Mesothelial cell of epicardium (in vitro differentiated cells): ENCODE results near the gene APOBEC3G. TPM values are rescaled to one million over a fixed set of nuclear protein-coding genes. Genes with fewer than 3 reads are reported as not detected.
"Not testable (repeated sequence)": the region's sequence is repeated elsewhere in the genome, so short reads cannot be mapped to it uniquely, and the experiment has no call there.

Experiments
- DNase-seq, 2 experiments: peaks; one replicate each; pipeline ENCODE4 v3.0.0; 2021; ENCODE audit warnings: low spot score in 2 of 2; ENCODE audit not compliant: unreplicated experiment in 2 of 2
- H3K27ac Mint-ChIP-seq: 2 replicates; pipeline ENCODE4 v1.8.0; 2021; ENCODE audit warnings: mixed read lengths
- H3K27me3 Mint-ChIP-seq: 2 replicates; pipeline ENCODE4 v1.8.0; 2021; ENCODE audit warnings: low read depth, mixed read lengths
- H3K36me3 Mint-ChIP-seq: 2 replicates; pipeline ENCODE4 v1.8.0; 2021; ENCODE audit warnings: mixed read lengths
- H3K4me1 Mint-ChIP-seq: 2 replicates; pipeline ENCODE4 v1.8.0; 2021; ENCODE audit warnings: mixed read lengths
- H3K4me3 Mint-ChIP-seq: 2 replicates; pipeline ENCODE4 v1.8.0; 2021; ENCODE audit warnings: mild to moderate bottlenecking, moderate library complexity, mixed read lengths
- H3K9me3 Mint-ChIP-seq: 2 replicates; pipeline ENCODE4 v1.8.0; 2021; ENCODE audit warnings: mixed read lengths
- CTCF ChIP-seq: fragments of 200-600 bp; sonication (generic); IDR thresholded peaks from one replicate; pipeline ENCODE4 v1.5.0; 2021; ENCODE audit warnings: antibody characterized with exemption; ENCODE audit not compliant: unreplicated experiment
- total RNA-seq: library from RNA; stranded (reverse); gene quantifications from 3 replicates; pipeline ENCODE4 v1.2.1, GENCODE V29; 2021

APOBEC3G gene
- total RNA-seq, 1 donor from 2014 or later: 5.5 TPM

GRCh38 chr22:39039306-39040126 lies 37.6 kb upstream of the APOBEC3G start:
- no peaks in the 10 kb centered on the region for H3K27me3 Mint-ChIP-seq
- H3K9me3 Mint-ChIP-seq: no peaks in the 10 kb centered on the region
- peak overlapping the region; percentile 79 for H3K27ac Mint-ChIP-seq
- DNase-seq: no peak
- H3K36me3 Mint-ChIP-seq: no peaks in the 10 kb centered on the region
- no peak for TF ChIP-seq CTCF
- H3K4me1 Mint-ChIP-seq: peaks cover 23% of the 10 kb centered on the region
- H3K4me3 Mint-ChIP-seq: peak overlapping the region; percentile 82

- DNase-seq: not testable (repeated sequence)
- Mint-ChIP-seq H3K27ac (peak overlapping the region; percentile 79), H3K4me1 (peaks cover 23% of the 10 kb centered on the region)
These were observed 36.9 kb upstream of the APOBEC3G start for GRCh38 chr22:39040155-39040537.

GRCh38 chr22:39040538-39041296 lies 36.4 kb upstream of the APOBEC3G start, which contains the start of gene APOBEC3F:
Gene APOBEC3F, plus strand, starts transcription at chr22:39040864. Its CDS starts 97 bp downstream, at chr22:39040961.
- peaks cover 23% of the 10 kb centered on the region for H3K4me1 Mint-ChIP-seq
- not testable (repeated sequence) for H3K9me3 Mint-ChIP-seq, H3K36me3 Mint-ChIP-seq, H3K27me3 Mint-ChIP-seq
- peak within 1 kb of the TSS; percentile 82 for H3K4me3 Mint-ChIP-seq
- DNase-seq: peak in 1 of 2 experiments; percentile 51
- H3K27ac Mint-ChIP-seq: peak within 1 kb of the TSS; percentile 97

More at GRCh38 chr22:39040155-39040537, 36.9 kb upstream of the APOBEC3G start:
- H3K9me3 Mint-ChIP-seq, H3K36me3 Mint-ChIP-seq, H3K27me3 Mint-ChIP-seq: not testable (repeated sequence)
- peak overlapping the region; percentile 82 for H3K4me3 Mint-ChIP-seq

GRCh38 chr22:39041908-39042307 lies 35.2 kb upstream of the APOBEC3G start:
- no peak for TF ChIP-seq CTCF
- Mint-ChIP-seq H3K9me3 (no peaks in the 10 kb centered on the region), H3K4me3 (peak overlapping the region; percentile 82), H3K27me3 (no peaks in the 10 kb centered on the region), H3K4me1 (peaks cover 20% of the 10 kb centered on the region), H3K27ac (no peak overlapping the region), H3K36me3 (peaks cover 3% of the 10 kb centered on the region)
- DNase-seq: no peak

GRCh38 chr22:39043063-39043462 lies 34.0 kb upstream of the APOBEC3G start:
- not testable (repeated sequence) for H3K27ac Mint-ChIP-seq

GRCh38 chr22:39045136-39045535 lies 31.9 kb upstream of the APOBEC3G start:
- not testable (repeated sequence) for H3K27ac Mint-ChIP-seq, H3K4me3 Mint-ChIP-seq, H3K27me3 Mint-ChIP-seq, H3K36me3 Mint-ChIP-seq, H3K9me3 Mint-ChIP-seq, DNase-seq
- H3K4me1 Mint-ChIP-seq: peaks cover 15% of the 10 kb centered on the region

More at GRCh38 chr22:39043063-39043462, 34.0 kb upstream of the APOBEC3G start:
- H3K27me3 Mint-ChIP-seq, H3K36me3 Mint-ChIP-seq, DNase-seq, H3K9me3 Mint-ChIP-seq, H3K4me3 Mint-ChIP-seq: not testable (repeated sequence)
- H3K4me1 Mint-ChIP-seq: peaks cover 20% of the 10 kb centered on the region

GRCh38 chr22:39049486-39049885 lies 27.6 kb upstream of the APOBEC3G start:
- DNase-seq, H3K4me1 Mint-ChIP-seq, H3K36me3 Mint-ChIP-seq, H3K27ac Mint-ChIP-seq, H3K9me3 Mint-ChIP-seq, H3K27me3 Mint-ChIP-seq, H3K4me3 Mint-ChIP-seq: not testable (repeated sequence)

GRCh38 chr22:39051844-39052495 lies 25.1 kb upstream of the APOBEC3G start:
- not testable (repeated sequence) for H3K4me3 Mint-ChIP-seq

More at GRCh38 chr22:39051844-39052495, 25.1 kb upstream of the APOBEC3G start:
- not testable (repeated sequence) for DNase-seq, H3K9me3 Mint-ChIP-seq, H3K27ac Mint-ChIP-seq, H3K36me3 Mint-ChIP-seq, H3K27me3 Mint-ChIP-seq, H3K4me1 Mint-ChIP-seq
